Brain microvascular endothelial cell (primary cell): ENCODE data around the gene TTYH3.

Source experiments
- DNase-seq: peaks from one replicate; pipeline ENCODE4 v3.0.0-alpha.2; 2020
- H3K27ac ChIP-seq: fragments of 250-450 bp; sonication (Bioruptor Pico); 2 replicates; pipeline ENCODE4 v1.5.1; 2020; ENCODE audit warnings: mild to moderate bottlenecking, moderate library complexity
- H3K27me3 ChIP-seq: fragments of 250-450 bp; sonication (Bioruptor Pico); replicated peaks from 2 replicates; pipeline ENCODE4 v1.5.1; 2020; ENCODE audit warnings: mild to moderate bottlenecking
- H3K36me3 ChIP-seq: fragments of 250-450 bp; sonication (Bioruptor Pico); replicated peaks from 2 replicates; pipeline ENCODE4 v1.5.1; 2020; ENCODE audit warnings: mild to moderate bottlenecking
- H3K4me3 ChIP-seq: 2 replicates; pipeline ENCODE4 v1.5.1; 2011; ENCODE audit warnings: low read depth, mild to moderate bottlenecking, control low read depth, low read length, moderate library complexity
- CTCF ChIP-seq: IDR thresholded peaks from 2 replicates; pipeline ENCODE4 v1.5.1; 2011; ENCODE audit warnings: low read depth, mild to moderate bottlenecking, moderate library complexity, low read length, control low read depth, inconsistent platforms; ENCODE audit errors: missing control alignments
- in situ Hi-C: cut with HindIII; loops from 2 replicates; pipeline ENCODE4 v1.10.0; 2017; ENCODE audit warnings: low sequenced_read_pairs, low pct_ligation_motif_present

TTYH3 gene

GRCh38 chr7:2616387-2617324 is 15.1 kb upstream of the TTYH3 start:
- in situ Hi-C loops: loop anchor here (10.0 kb wide), 1 partner anchor 52 kb away; no protein-coding TSS in a partner anchor
- Histone ChIP-seq H3K27ac (no peak overlapping the region), H3K27me3 (no peaks in the 10 kb centered on the region), H3K36me3 (no peaks in the 10 kb centered on the region), H3K4me3 (no peak overlapping the region)
- DNase-seq: no peak
- no peak for TF ChIP-seq CTCF

GRCh38 chr7:2617325-2617905 is 14.4 kb upstream of the TTYH3 start:
- Histone ChIP-seq H3K27ac (no peak overlapping the region), H3K4me3 (no peak overlapping the region), H3K36me3 (no peaks in the 10 kb centered on the region), H3K27me3 (no peaks in the 10 kb centered on the region)
- DNase-seq: no peak
- TF ChIP-seq CTCF: no peak
- in situ Hi-C loops: loop anchor here (10.0 kb wide), 1 partner anchor 53 kb away; no protein-coding TSS in a partner anchor

- no peak for TF ChIP-seq CTCF
- no peak overlapping the region for H3K4me3 ChIP-seq
Measured at GRCh38 chr7:2619116-2619515, 12.7 kb upstream of the TTYH3 start.

GRCh38 chr7:2621061-2621828 is 10.5 kb upstream of the TTYH3 start:
- Histone ChIP-seq H3K36me3 (no peaks in the 10 kb centered on the region), H3K27ac (no peak overlapping the region), H3K4me3 (no peak overlapping the region), H3K27me3 (no peaks in the 10 kb centered on the region)
- in situ Hi-C loops: no loop called here
- peak; percentile 50 for DNase-seq
- no peak for TF ChIP-seq CTCF

More at GRCh38 chr7:2619116-2619515, 12.7 kb upstream of the TTYH3 start:
- no peaks in the 10 kb centered on the region for H3K36me3 ChIP-seq
- H3K27me3 ChIP-seq: no peaks in the 10 kb centered on the region
- in situ Hi-C loops: loop anchor here (10.0 kb wide), 1 partner anchor 54 kb away; no protein-coding TSS in a partner anchor
- no peak overlapping the region for H3K27ac ChIP-seq
- no peak for DNase-seq

GRCh38 chr7:2621948-2622640 is 9.7 kb upstream of the TTYH3 start:
- no peak for TF ChIP-seq CTCF
- in situ Hi-C loops: no loop called here
- Histone ChIP-seq H3K4me3 (no peak overlapping the region), H3K36me3 (no peaks in the 10 kb centered on the region), H3K27me3 (no peaks in the 10 kb centered on the region), H3K27ac (no peak overlapping the region)
- no peak for DNase-seq
